Right ventricle myocardium inferior (tissue), 1 donor: ENCODE results near the gene SLC35F4. TPM values are rescaled to one million over a fixed set of nuclear protein-coding genes. Genes with fewer than 3 reads are reported as not detected.
"Not testable (repeated sequence)": the region's sequence is repeated elsewhere in the genome, so short reads cannot be mapped to it uniquely, and the experiment has no call there.

ENCODE experiments used
- ATAC-seq: fragments of 200-7000 bp; cut with Tn5 transposase; one replicate; pipeline ENCODE4 v1.9.1; 2020; ENCODE audit warnings: mild to moderate bottlenecking, moderate library complexity
- DNase-seq: peaks from one replicate; pipeline ENCODE4 v3.0.0; 2021; ENCODE audit errors: missing footprints
- intact Hi-C: fragments of 100-400 bp; cut with DNase I; formaldehyde crosslinking; loops from one replicate; pipeline ENCODE4 v1.11.0; 2022
- total RNA-seq: library from RNA; stranded (reverse); fragmentation: NEBNext Ultra II Directional; extraction: Animal tissue kit (Norgen Biotek cat#: 25700); gene quantifications from one replicate; pipeline ENCODE4 v1.2.1, GENCODE V29; 2021
- donor health status: DM: no; HTN: yes; CAD: no; lungs with severe emphysema.

The SLC35F4 gene
- total RNA-seq, 1 donor from 2014 or later: not detected

GRCh38 chr14:57747036-57747435 lies 118.9 kb downstream of the SLC35F4 start:
- intact Hi-C loops: no loop called here
- DNase-seq: no peak
- ATAC-seq: no peak

- DNase-seq: no peak
- ATAC-seq: no peak
- intact Hi-C loops: no loop called here
Observed at GRCh38 chr14:57746563-57746962, 119.3 kb downstream of the SLC35F4 start.

GRCh38 chr14:57739516-57739915 lies 126.4 kb downstream of the SLC35F4 start:
- DNase-seq (no peak), ATAC-seq (no peak)
- intact Hi-C loops: no loop called here

DNA sequence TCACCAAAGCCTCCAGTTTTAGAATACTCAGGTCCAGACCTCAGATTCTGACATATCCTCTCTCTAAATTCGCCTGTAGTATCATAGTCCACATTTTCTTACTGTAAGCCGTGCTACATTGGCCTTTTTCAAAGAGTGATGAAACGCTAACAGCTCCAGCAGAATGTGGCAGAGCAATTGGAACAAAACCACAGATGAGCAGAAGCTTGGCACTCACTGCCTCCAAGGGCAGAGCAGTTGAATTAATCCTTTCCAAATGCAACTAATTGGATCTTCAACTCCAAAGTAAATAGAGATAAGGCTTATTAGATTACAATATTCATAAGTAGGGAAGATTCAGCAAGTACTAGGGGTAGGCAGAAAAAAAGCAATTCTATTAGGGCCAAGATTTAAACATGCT lies 128.3 kb downstream of the SLC35F4 start:
- ATAC-seq (no peak), DNase-seq (no peak)
- intact Hi-C loops: no loop called here

DNA sequence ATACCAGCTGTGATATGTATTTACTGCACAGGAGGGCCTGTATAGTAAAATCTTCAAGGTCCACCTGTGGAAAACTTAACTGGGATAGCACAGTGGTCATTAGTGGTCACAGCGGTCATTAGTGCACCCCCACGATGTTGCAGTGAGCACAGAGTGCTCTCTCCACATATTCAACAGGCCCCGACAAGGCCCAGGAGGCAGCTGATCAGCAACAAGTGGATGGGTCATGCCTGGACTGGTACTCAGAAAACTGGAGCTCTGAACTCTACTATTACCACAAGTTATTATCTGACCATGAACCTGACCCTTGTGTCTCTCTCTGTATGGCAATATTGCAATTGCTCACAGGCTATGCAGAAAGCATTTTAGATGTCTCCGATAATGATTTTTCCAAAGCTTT lies 129.5 kb downstream of the SLC35F4 start:
- intact Hi-C loops: no loop called here
- no peak for DNase-seq
- ATAC-seq: no peak

GRCh38 chr14:57735276-57735675 lies 130.6 kb downstream of the SLC35F4 start:
- intact Hi-C loops: no loop called here
- ATAC-seq: no peak
- no peak for DNase-seq

DNA sequence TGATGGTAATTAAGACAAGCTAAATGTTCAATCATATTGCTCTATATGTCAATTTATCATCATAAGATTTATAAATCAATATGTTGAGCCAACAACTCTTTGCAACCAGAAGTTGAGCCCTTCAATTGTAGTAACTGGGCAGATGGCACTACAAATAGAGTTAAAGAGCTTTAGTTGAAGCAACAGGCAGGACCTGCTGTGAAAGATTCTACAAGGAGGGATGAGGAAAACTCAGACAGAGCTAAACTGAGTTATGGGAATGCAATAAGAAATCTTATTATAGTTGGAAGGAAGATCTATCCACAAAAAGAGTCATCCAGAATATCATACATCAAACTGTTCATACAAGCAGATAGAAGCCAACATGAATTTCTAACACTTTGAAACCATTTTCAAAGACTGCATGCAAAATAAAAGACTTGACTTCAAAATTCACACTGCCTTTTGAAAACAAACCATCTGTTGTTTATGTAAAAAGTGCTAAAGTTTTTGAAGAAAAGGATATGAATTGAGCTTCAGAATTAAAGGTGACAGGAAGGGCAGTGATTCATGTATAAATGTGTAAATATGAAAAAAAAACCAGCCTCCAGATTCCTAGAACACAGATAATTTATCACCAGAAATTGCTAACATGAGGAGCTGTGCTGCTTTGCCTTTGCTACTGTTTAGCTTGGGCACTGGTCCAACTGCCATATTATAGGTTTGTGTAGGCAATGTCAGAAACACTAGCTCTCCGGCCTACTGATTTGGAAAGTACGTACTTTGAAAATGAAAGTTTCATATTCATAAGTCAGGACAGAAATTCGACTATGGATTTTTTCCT lies 133.2 kb downstream of the SLC35F4 start:
- DNase-seq (no peak), ATAC-seq (no peak)
- intact Hi-C loops: no loop called here

DNA sequence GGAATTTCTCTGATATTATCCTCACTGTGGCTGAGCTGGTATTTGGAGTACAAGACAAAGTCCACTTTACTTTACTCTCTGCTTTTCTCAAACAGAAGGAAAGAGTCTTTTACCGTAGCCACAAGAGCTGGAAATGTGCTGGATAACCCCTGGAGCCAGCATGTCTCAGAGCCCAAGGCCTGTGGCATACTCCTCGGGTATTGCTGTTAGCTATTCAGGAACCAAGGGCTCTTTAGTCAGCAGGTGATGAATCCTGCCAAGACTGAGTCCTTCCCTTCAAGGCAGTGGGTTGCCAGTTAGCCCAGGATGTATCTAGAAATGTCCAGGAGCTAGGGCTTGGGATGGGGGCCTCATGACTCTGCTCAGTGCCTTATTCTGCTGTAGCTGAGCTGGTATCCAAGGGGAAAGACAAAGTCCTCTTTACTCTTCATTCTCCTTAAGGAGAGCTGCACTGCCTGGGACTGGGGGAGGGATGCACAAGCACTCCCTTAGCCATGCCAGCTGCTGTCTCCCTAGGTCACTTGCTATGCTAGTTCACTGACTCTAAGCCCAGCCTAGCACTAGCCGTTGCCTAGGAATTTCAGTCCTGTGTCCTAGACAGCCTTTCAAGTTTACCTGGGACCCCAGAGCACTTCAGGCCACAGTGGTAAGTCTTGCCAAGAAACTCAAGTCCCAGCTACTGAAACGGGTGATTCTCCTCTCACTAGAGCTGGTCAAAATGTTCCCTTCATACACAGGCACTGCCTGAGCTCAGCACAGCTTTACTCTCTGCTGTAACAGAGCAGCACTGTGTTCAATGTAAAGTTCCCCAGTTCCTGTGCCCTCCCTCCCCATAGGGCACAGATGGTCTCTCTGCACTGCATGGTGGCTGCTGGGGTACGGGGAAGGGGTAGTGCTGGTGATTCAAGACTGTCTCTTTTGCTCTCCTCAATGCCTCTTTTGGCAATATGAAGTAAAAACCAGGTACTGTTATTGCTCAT lies 136.4 kb downstream of the SLC35F4 start:
- intact Hi-C loops: no loop called here
- ATAC-seq: no peak
- DNase-seq: no peak

GRCh38 chr14:57725399-57726077 lies 140.4 kb downstream of the SLC35F4 start:
- no peak for DNase-seq
- intact Hi-C loops: no loop called here
- no peak for ATAC-seq

- intact Hi-C loops, DNase-seq, ATAC-seq: not testable (repeated sequence)
Observed at GRCh38 chr14:57722141-57722540, 143.8 kb downstream of the SLC35F4 start.

- ATAC-seq (no peak), DNase-seq (no peak)
- intact Hi-C loops: no loop called here
Observed at GRCh38 chr14:57714487-57714931, 151.4 kb downstream of the SLC35F4 start.

GRCh38 chr14:57712698-57713097 lies 153.2 kb downstream of the SLC35F4 start:
- DNase-seq (no peak), ATAC-seq (no peak)
- intact Hi-C loops: no loop called here

DNA sequence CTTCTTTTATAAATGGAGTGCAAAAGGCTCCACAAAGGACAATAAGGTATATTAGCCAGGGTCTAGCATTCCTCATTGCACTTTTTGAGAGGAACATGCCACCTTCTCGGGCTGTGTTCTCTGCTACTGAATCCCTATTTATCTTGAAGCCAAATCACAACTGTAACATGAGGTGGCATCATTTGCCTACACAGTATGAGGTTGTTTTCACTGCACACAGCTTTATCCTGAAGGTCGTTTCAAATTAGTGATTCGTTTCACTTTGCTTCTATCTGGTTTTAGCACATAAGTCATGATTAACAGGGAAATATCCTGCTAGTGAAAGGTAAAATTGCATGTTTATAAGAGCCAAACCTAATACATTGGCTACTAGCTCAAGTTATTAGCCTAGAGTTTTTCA lies 153.8 kb downstream of the SLC35F4 start:
- ATAC-seq: no peak
- intact Hi-C loops: no loop called here
- DNase-seq: no peak

GRCh38 chr14:57709909-57710308 lies 156.0 kb downstream of the SLC35F4 start:
- intact Hi-C loops: no loop called here
- ATAC-seq (no peak), DNase-seq (no peak)

- ATAC-seq, DNase-seq, intact Hi-C loops: not testable (repeated sequence)
Observed at GRCh38 chr14:57709086-57709485, 156.8 kb downstream of the SLC35F4 start.

GRCh38 chr14:57707219-57707618 lies 158.7 kb downstream of the SLC35F4 start:
- ATAC-seq: no peak
- intact Hi-C loops: no loop called here
- DNase-seq: no peak

GRCh38 chr14:57704763-57705162 lies 161.1 kb downstream of the SLC35F4 start:
- intact Hi-C loops: no loop called here
- no peak for DNase-seq
- ATAC-seq: no peak

GRCh38 chr14:57699947-57700346 lies 165.9 kb downstream of the SLC35F4 start:
- intact Hi-C loops: no loop called here
- DNase-seq (no peak), ATAC-seq (no peak)

DNA sequence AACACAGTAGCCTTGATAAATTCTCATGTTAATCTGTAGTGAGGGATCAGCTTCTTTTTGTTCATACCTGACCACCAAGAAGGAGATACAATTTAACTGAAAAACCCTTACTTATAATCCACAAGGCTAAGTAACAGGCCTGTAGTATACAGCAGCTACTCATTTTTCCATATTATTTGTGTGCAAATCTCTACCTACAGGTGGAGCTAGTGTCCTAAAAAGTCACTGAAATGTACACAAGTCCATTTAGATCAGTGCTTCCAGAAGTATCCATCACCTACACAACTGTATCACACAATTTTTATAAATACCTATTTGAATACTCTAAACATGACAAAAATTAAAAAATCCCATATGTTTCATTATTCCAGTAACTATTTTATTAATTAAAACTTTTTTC lies 173.2 kb downstream of the SLC35F4 start:
- DNase-seq: no peak
- no peak for ATAC-seq
- intact Hi-C loops: no loop called here
